NCI-H2107 treated with DMSO at 0.1 percent for 48 hours (cell line): ENCODE data around the gene NBEAL1.
"Not testable (repeated sequence)": the region's sequence is repeated elsewhere in the genome, so short reads cannot be mapped to it uniquely, and the experiment has no call there.

ENCODE experiments used
- DNase-seq: peaks from one replicate; lab custom pipeline; 2025; ENCODE audit not compliant: unreplicated experiment; lab: John Stamatoyannopoulos, UW

Gene NBEAL1

DNA sequence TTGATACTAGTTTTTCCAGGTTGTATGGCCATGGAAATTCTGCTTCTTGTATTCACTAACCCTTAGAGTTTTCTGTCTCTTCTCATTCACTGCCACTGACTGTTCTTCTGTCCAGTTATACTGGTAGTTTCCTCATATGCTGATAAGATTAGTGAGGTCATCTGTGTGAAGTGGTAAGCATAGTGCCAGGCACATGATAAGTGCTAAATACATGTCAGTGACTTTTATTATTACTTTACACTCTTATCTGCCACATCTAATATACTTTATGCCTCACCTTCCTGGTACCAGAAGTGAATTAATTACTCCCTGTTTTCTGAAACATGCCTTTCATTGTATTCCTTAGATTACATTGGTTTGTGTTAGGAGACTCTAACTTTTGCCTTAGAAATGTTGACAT lies 91.3 kb downstream of the NBEAL1 start:
- DNase-seq, result no peak

DNA sequence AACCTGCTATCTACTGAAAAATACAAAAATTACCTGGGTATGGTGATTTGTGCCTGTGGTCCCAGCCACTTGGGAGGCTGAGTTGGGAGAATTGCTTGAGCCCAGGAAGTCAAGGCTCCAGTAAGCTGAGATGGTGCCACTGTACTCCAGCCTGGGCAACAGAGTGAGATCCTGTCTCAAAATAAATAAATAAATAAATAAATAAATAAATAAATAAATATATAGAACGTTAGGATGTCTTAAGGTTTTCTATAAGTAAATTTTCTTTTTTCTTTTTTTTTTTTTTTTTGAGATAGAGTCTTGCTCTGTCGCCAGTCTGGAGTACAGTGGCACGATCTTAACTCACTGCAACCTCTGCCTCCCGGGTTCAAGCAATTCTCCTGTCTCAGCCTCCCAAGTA lies 95.8 kb downstream of the NBEAL1 start:
- not testable (repeated sequence) for DNase-seq

DNA sequence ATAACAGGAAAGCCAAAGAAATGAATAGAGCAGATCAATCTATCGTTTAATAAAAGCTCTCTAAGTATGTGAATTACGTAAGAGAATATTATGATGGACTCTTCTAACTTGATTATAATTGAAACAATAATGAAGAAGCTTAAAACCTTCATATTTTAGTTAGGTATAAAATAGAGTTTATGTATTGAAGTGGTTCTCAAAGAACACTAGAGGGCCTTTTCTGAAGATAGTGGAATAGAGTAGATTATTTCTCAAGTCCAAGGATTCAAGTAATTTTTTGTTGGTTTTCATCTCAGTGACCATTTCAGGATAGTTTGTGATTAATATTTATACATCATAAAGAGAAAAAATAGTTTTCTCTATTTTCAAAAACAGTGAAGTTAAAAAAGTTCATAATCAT lies 97.7 kb downstream of the NBEAL1 start:
- no peak for DNase-seq

DNA sequence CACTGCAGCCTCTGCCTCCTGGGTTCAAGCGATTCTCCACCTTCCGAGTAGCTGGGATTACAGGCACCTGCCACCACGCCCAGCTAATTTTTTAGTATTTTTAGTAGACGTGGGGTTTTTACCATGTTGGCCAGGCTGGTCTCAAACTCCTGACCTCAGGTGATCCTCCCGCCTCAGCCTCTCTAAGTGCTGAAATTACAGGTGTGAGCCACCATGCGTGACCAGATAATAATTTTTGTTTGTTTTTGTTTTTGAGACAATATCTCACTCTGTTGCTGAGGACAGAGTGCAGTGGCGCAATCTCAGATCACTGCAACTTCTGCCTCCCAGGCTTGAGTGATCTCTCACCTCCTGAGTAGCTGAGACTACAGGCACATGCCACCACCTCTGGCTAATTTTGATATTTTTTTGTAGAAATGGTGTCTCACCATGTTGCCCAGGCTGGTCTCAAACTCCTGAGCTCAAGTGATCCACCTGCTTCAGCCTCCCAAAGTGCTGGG lies 100.6 kb downstream of the NBEAL1 start:
- not testable (repeated sequence) for DNase-seq

DNA sequence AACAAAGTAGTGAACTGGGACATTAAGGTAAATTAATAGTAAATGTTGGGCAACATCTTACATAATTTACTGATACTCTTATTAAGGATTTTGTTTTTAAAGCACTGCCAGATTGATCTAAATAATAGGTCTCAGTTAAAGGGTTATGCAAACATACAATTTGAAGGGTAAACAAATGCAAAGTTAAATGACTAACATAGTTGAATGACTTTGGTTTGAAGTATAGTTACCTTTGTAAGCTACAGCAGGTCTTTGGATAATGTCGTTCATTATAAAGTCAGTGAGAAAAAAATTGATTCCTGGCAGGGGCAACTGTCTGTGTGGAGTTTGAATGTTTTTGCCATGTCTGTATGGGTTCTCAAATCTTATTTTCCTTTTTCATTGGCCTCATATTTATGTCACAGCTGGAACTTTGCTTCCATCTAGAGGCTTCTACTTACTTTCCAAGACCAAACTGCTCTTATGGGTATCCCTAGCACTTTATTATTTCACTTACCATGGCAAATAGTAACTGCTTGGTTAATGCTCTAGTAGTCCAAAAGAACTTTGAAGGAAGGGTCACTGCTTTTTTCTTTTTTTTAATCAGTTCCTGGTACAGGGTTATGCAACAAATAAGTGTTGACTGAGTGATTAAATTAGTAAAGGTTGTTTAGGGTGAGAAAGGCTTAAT lies 107.8 kb downstream of the NBEAL1 start:
- no peak for DNase-seq

DNA sequence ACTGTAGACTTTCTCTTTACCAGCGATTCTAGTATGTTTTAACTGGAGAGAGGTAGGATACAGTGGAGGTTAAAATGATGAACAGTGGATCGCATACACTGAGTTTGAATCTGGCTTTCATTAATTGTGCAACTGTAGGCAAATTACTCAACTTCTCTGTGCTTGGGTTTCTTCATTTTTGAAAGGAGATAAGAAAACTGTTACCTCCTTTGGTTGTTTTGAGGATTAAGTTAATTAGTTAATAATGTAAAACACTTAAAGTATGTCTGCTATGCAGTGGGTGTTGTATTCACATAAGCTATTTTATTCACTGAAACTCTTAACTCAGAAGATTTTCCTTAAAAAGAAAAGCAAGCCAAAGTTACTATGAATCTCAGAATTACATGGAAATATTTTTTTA lies 112.3 kb downstream of the NBEAL1 start:
- DNase-seq, result no peak

DNA sequence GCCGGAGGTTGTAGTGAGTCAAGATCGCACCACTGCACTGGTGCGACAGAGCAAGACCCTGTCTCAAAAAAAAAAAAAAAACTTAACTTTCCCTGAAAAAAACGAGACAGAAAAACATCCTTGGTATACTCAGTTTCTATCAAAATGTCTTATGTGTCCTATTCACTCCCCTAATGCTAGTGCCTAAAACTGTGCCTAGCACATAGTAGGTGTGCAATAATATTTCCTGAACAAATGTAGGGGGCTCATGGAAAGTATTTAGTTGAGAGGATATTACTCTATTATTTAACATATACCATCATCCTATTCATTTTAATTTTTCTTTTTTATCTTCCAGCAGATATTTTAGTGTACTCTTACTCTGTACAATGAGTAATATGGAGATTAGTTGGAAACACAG lies 120.4 kb downstream of the NBEAL1 start:
- DNase-seq, result no peak

DNA sequence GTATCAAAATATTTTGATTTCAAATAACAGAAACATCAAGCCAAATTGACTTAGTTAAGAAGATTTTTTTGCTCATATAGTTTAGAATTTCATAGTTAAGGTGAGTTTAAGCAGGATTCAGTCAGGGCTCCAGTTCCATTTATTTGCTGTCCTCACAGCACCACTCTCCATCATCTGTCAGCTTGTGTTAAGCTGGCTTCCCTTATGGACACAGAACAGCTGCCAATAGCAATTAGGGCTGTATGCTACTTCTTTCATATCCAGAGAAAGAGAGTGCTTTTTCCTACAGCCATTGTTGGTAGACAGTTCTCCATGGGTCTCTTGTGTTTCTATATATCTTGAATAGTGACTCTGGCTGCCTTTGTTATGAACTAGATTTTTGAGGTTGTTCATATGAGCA lies 128.7 kb downstream of the NBEAL1 start:
- DNase-seq, result no peak

DNA sequence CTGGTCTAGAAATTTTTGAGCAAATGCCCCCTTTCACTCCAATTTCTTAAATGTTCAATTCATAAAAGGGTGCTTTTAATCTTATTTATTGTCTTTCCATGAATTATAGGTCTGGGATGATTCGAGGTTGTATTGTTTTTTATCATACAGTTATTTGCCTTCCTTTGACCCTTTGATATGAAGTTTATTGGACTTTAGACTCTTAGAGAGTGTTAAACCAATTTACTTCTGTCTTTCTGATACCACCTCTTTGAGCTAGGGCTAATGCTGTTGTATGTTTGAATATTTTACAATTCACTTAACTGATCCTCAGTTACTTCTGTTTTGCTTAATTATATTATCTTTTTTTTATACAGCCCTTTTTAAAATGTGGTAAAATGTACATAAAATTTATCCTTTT lies 134.5 kb downstream of the NBEAL1 start:
- no peak for DNase-seq

DNA sequence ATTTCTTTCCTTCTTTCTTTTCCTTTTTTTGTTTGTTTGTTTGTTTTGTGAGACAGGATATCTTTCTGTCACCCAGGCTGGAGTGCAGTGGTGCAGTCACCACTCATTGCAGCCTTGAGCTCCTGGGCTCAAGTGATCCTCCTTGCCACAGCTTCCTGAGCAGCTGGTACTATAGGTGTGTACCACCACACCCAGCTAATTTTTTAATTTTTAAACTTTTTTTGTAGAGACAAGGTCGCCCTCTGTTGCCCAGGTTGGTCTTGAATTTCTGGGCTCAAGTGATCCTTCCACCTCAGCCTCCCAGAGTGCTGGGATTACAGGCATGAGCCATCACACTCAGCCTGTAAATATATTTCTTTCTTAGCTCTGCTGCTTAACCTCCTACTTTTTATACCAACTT lies 140.7 kb downstream of the NBEAL1 start:
- DNase-seq, result no peak

DNA sequence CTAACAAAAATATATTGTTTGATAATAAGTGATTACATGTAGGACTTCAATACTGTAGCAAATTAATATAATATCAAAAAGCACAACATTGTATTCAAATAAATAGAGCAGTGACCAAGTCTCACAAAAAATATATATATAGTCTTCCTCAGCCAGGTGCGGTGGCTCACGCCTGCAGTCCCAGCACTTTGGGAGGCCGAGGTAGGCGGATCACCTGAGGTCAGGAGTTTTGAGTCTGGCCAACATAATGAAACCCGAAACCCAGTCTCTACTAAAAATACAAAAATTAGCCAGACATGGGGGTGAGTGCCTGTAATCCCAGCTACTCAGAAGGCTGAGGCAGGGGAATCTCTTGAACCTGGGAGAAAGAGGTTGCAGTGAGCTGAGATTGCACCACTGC lies 148.0 kb downstream of the NBEAL1 start:
- not testable (repeated sequence) for DNase-seq

DNA sequence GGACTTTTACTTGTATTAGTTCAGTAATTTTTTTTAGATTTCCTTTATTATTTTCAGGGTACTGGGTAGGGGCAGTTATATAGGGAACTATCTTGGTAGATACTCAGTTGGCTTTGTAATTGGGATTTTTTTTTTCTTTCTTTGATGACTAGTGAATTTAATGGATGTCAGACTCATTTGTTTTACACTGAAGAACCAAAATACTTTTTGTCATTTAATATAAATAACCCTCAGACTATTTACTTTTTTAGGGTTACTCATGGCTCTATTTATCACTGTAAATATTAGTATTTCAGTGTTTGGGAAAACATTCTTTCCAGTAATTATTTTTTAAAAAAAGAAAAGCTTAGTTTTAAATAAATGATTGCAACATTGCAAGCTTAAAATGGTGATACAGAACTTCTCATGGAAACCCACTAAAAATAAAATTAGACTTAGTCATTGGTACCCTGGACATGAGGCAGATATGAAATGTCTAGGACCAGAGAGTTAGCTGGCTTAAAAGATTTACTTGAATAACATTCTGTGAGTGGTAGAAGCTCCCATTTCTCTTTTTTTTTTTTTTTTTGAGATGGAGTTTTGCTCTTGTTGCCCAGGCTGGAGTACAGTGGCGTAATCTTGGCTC lies 149.7 kb downstream of the NBEAL1 start:
- DNase-seq, result no peak

DNA sequence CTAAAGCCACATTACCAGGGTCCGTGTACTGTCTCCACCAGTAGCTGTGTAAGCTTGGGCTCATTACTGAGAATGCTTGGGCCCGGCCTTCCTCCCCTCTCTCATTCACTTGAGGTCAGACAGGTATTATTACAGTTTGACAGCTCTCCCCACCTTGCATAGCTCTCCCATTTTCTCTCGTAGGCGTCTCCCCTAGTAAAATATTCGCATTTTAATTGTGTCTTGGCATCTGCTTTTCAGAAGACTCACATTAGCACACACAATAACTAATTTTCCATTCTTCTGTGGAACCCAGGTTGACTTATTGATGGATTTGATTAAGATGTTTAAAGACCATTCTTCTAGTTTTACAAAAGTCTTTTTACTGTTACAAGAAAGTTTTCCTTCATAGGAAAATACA lies 153.1 kb downstream of the NBEAL1 start:
- DNase-seq, result no peak

DNA sequence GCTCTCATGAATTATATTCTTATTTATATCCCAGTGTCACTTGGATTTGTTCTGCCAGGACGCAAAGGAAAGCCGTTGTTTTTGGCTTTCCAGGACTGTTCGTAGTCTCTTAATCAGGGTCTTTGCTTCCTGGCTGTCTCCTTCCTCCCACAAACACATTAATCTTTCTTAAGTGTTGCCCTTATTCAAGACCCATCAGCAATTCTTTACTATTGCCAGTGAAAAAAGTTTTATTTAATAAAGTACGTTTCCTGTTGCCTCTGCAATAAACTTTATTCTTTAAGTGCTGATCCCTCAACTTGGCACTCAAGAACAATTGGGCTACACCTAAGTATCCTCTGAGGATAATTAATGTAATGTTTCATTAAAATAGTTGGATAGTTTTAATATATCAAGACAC lies 155.8 kb downstream of the NBEAL1 start:
- no peak for DNase-seq

DNA sequence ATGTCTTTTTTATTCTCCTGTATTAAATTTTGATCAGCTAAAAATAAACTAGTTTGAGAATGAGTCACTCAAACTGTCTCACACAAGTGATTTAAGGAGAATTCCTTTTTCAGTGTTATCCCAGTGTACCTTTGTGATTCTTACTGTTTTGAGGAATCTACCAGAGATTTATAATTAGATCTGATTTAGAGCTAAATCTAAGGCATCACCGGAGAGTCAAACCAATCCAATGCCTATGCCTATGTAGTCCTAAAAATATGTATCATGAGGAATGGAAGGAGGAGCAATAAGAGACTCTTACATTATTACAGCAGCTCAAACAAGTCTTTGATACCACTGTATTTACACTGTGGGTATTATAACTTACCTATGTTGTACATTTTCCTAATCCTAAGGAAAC lies 160.7 kb downstream of the NBEAL1 start:
- DNase-seq, result no peak

DNA sequence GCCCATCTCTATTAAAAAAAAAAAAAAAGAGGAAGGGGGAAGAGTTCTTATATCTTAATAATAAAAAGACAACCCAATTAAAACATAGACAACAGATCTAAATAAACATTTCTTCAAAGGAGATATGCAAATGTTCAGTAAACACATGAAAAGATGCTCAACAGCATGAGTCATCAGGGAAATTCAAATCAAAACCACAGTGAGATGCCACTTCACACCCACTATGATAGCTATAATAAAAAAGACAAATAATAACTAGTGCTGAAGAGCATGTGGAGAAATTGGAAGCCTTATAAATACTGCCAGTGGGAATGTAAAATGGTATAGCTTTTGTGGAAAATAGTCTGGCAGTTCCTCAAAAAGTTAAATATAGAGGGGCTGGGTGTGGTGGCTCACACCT lies 162.7 kb downstream of the NBEAL1 start:
- DNase-seq, result no peak

DNA sequence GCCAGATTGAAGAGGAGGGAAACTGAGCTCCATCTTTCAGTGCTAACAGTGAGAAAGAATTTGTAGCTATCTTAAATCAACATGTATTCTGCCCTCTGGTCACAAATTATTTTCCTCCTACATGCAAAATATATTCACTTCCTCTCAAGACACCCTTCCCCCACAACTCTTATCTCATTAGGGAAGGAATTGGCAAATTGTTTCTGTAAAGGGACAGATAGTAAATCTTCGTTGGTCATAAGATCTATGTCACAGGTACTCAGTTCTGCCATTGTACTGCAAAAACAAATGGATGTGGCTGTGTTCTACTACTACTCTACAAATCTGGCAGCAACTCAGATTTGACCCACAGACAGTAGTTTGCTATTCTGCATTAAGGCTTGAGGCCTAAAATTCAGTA lies 171.2 kb downstream of the NBEAL1 start:
- DNase-seq, result no peak

DNA sequence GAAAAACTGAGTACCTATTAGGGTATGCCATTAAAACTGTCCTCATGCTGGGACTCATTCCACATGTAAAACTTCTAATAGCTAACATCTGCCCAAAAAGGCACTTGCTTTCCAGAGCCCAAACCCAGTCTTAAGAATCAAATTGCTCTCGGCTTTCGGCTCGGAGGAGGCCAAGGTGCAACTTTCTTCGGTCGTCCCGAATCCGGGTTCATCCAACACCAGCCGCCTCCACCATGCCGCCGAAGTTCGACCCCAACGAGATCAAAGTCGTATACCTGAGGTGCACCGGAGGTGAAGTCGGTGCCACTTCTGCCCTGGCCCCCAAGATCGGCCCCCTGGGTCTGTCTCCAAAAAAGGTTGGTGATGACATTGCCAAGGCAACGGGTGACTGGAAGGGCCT lies 175.9 kb downstream of the NBEAL1 start:
- not testable (repeated sequence) for DNase-seq

DNA sequence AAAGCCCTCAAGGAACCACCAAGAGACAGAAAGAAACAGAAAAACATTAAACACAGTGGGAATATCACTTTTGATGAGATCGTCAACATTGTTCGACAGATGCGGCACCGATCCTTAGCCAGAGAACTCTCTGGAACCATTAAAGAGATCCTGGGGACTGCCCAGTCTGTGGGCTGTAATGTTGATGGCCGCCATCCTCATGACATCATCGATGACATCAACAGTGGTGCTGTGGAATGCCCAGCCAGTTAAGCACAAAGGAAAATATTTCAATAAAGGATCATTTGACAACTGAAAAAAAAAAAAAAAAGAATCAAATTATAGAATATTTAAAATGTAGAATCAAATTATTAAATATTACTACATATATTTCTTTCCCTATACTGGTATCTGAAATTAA lies 176.4 kb downstream of the NBEAL1 start:
- not testable (repeated sequence) for DNase-seq

DNA sequence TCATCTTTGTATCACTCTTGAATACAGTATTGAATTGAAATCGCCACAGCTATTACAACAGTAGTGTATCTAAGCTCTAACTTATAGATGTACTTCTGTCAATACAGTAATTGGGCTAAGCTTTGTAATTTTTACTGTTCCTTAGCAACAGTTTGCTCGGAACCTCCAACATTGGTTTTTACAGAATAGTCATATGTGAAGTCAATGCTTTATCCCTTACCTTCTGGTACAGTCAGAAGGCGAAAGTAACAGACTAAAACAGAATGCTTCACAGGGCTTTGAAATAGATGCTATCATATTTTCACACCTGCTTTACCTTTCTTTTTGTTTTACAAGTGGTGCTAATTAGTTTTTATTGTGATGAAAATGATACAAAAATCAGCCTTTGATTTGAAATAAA lies 177.3 kb downstream of the NBEAL1 start:
- no peak for DNase-seq

DNA sequence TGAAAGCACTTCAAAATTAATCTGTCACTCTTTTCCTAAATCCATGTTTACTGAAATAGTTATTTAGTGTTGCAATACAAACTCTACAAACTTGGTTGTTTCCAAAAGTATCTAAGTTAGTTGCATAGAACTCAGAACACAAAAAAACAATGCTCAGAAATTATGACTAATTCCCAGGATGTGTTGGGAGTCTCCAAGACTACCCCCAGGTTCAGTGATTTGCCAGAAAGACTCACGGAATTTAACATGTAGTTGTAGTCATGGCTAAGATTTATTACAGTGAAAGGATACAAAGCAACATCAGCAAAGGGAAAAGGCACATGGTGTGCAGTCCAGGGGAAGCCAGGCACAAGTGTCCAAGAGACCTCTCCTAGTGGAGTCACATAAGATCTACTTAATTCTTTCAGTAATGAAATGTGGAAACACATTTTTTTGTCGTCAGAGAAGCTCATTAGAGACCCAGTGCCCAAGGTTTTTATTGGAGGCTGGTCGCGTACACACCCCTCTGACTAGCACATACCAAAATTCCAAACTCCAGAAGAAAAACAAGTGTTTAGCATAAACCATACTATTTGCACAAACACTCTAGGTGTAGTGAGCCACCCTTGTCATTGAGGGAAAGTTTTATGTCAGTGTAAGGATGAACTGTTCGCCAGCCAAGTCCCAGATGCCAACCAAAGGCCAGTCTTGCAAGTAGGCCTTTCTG lies 180.8 kb downstream of the NBEAL1 start:
- no peak for DNase-seq

DNA sequence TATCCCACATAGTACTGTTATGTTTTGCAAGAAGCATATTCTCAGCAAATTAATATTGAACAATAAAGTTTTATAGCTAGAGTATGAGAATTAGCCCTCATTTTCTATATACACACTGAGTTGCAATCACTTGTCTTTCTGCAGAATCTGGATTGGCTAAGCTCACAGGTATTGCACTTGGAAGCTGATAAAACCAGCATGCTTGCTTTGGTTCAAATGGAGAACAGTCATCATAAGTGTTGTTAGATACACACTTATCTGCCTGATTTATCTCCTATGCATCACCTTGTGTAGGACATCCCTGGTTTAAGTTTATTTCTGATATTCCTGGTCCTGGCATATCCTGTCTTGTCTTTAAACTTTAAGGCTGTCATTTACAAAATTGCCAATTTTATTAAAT lies 186.2 kb downstream of the NBEAL1 start:
- DNase-seq, result no peak
